Measurements from ENCODE around the gene ERICH3. TPM values are rescaled to one million over a fixed set of nuclear protein-coding genes. Genes with fewer than 3 reads are reported as not detected.

Gene ERICH3
- total RNA-seq, 1 donor from 2014 or later = 2.8 TPM

GRCh38 chr1:74654708-74655107, 18.9 kb downstream of the ERICH3 start:
- H3K4me3 Mint-ChIP-seq (ENCODE audit: unreplicated experiment) = no peak overlapping the region
- DNase-seq (ENCODE audit: low spot score) = no peak
- no peaks in the 10 kb centered on the region for H3K27me3 Mint-ChIP-seq (ENCODE audit: unreplicated experiment)
- H3K9me3 Mint-ChIP-seq (ENCODE audit: unreplicated experiment) = no peaks in the 10 kb centered on the region
- no peaks in the 10 kb centered on the region for H3K36me3 Mint-ChIP-seq (ENCODE audit: low read depth, unreplicated experiment)
- no peak for TF ChIP-seq CTCF (IDR thresholded peaks at IDR 0.05; ENCODE audit: unreplicated experiment)
- peaks cover 11% of the 10 kb centered on the region for H3K4me1 Mint-ChIP-seq (ENCODE audit: unreplicated experiment)
- no peak overlapping the region for H3K27ac Mint-ChIP-seq (ENCODE audit: unreplicated experiment)

DNA sequence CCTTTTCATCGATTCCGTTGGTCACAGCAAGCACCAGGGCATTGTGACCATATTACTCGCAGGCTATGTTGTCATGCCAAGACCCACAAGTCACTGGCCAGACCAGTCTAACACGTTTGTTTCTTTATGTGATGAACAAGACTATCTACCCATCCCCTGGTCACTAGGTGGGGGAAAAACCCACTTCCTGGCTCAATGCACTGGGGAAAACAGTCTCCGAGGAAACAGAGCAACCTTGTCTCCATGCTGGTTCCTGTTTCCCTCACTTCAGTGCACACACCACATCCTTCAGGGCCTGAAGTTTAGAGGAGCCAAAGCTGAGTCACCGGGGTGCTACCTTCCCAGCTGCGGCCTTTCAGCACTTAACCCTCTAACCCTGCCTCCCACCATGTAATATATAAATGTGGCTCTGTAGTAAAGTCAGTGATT, 20.9 kb downstream of the ERICH3 start:
- H3K4me1 Mint-ChIP-seq (ENCODE audit: unreplicated experiment) = peaks cover 14% of the 10 kb centered on the region
- no peaks in the 10 kb centered on the region for H3K9me3 Mint-ChIP-seq (ENCODE audit: unreplicated experiment)
- H3K36me3 Mint-ChIP-seq (ENCODE audit: low read depth, unreplicated experiment) = no peaks in the 10 kb centered on the region
- peak; percentile 8 for DNase-seq (ENCODE audit: low spot score)
- no peaks in the 10 kb centered on the region for H3K27me3 Mint-ChIP-seq (ENCODE audit: unreplicated experiment)
- H3K27ac Mint-ChIP-seq (ENCODE audit: unreplicated experiment) = peak overlapping the region; percentile 89
- H3K4me3 Mint-ChIP-seq (ENCODE audit: unreplicated experiment) = no peak overlapping the region
- TF ChIP-seq CTCF (IDR thresholded peaks at IDR 0.05; ENCODE audit: unreplicated experiment) = no peak

DNA sequence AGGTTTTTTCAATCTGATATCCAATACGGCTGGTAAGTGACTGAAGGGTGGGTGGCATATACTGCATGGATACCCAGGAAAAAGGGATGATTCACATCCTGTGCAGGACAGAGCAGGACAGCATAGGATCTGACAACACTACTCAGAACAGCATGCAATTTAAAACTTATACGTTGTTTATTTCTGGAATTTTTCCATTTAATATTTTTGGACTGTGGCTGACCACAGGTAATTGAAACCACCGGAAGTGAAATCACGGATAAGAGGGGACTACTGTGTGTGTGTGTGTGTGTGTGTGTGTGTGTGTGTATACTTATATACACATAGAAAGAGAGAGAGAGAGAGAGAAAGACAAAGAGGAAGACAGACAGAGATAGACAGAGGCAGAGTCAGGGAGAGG, 23.0 kb downstream of the ERICH3 start:
- Mint-ChIP-seq H3K27ac (ENCODE audit: unreplicated experiment) (no peak overlapping the region), H3K9me3 (ENCODE audit: unreplicated experiment) (no peaks in the 10 kb centered on the region), H3K36me3 (ENCODE audit: low read depth, unreplicated experiment) (no peaks in the 10 kb centered on the region), H3K27me3 (ENCODE audit: unreplicated experiment) (no peaks in the 10 kb centered on the region), H3K4me1 (ENCODE audit: unreplicated experiment) (peaks cover 14% of the 10 kb centered on the region), H3K4me3 (ENCODE audit: unreplicated experiment) (no peak overlapping the region)
- no peak for DNase-seq (ENCODE audit: low spot score)
- TF ChIP-seq CTCF (IDR thresholded peaks at IDR 0.05; ENCODE audit: unreplicated experiment) = no peak

DNA sequence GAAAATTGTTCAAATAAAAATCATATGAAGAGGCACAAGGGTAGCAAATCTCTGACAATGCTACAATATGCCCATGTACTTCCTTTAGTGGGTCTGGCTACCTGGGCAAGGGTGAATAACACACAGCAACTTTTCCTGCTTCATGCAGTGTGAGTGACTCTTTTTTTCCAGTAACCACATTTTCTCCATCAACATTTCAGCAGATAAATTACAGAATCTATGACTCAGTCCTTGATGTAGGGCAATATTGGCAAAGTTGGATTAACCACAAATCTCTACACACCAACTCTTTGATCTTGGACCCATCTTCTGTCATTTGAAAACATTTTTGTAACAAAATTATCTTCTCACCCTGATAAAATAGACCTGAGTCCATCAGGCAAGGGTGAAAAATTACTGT, 31.7 kb downstream of the ERICH3 start:
- no peak overlapping the region for H3K4me3 Mint-ChIP-seq (ENCODE audit: unreplicated experiment)
- no peak for DNase-seq (ENCODE audit: low spot score)
- H3K9me3 Mint-ChIP-seq (ENCODE audit: unreplicated experiment) = no peaks in the 10 kb centered on the region
- no peaks in the 10 kb centered on the region for H3K27me3 Mint-ChIP-seq (ENCODE audit: unreplicated experiment)
- peaks cover 4% of the 10 kb centered on the region for H3K4me1 Mint-ChIP-seq (ENCODE audit: unreplicated experiment)
- H3K27ac Mint-ChIP-seq (ENCODE audit: unreplicated experiment) = no peak overlapping the region
- no peaks in the 10 kb centered on the region for H3K36me3 Mint-ChIP-seq (ENCODE audit: low read depth, unreplicated experiment)
- no peak for TF ChIP-seq CTCF (IDR thresholded peaks at IDR 0.05; ENCODE audit: unreplicated experiment)

DNA sequence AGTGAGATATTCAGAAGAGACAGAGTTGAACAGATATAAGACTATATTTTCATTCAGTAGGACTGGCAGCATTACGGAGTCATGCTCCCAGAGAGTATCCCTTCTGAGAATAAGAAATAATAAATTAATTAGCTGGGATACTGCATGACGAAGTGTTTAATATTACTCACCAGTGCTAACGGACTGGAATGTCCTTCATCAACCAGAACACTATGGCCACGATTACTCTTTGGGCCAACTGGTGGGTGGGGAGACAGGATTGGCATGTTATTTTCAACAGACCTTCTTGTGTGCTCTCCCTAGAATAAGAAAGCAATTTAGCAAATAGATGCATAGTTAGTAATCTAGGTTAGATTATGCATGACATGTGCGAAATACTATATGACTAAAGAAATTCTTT, 32.4 kb downstream of the ERICH3 start:
- Mint-ChIP-seq H3K27me3 (ENCODE audit: unreplicated experiment) (no peaks in the 10 kb centered on the region), H3K4me1 (ENCODE audit: unreplicated experiment) (peaks cover 4% of the 10 kb centered on the region), H3K36me3 (ENCODE audit: low read depth, unreplicated experiment) (no peaks in the 10 kb centered on the region), H3K4me3 (ENCODE audit: unreplicated experiment) (no peak overlapping the region), H3K27ac (ENCODE audit: unreplicated experiment) (no peak overlapping the region), H3K9me3 (ENCODE audit: unreplicated experiment) (no peaks in the 10 kb centered on the region)
- TF ChIP-seq CTCF (IDR thresholded peaks at IDR 0.05; ENCODE audit: unreplicated experiment) = no peak
- no peak for DNase-seq (ENCODE audit: low spot score)
